ENCODE measurements around the gene CD3E.

CD3E gene

DNA sequence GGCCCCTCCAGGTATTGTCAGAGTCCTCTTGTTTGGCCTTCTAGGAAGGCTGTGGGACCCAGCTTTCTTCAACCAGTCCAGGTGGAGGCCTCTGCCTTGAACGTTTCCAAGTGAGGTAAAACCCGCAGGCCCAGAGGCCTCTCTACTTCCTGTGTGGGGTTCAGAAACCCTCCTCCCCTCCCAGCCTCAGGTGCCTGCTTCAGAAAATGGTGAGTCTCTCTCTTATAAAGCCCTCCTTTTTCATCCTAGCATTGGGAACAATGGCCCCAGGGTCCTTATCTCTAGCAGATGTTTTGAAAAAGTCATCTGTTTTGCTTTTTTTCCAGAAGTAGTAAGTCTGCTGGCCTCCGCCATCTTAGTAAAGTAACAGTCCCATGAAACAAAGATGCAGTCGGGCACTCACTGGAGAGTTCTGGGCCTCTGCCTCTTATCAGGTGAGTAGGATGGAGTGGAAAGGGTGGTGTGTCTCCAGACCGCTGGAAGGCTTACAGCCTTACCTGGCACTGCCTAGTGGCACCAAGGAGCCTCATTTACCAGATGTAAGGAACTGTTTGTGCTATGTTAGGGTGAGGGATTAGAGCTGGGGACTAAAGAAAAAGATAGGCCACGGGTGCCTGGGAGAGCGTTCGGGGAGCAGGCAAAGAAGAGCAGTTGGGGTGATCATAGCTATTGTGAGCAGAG lies at the start of gene CD3E:
TSS of gene CD3E (plus strand) at position 163 of the 681 bp plus-strand sequence. CDS start at position 386, 223 bp downstream.
- DNase-seq: no peak

DNA sequence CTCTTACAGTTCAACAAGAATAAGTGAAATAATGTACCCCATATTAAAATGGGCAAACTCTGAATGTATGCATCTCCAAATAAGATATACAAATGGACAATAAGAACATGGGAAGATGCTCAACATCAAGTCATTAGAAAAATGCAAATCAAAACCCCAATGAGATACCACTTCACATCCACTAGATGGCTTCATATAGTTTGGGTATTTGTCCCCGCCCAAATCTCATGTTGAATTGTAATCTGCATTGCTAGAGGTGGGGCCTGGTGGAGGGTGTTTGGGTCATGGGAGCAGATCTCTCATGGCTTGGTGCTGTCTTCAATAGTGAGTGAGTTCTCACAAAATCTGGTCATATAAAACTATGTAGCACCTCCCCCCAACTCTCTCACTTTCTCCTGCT lies 46.1 kb upstream of the CD3E start:
- no peak for DNase-seq

DNA sequence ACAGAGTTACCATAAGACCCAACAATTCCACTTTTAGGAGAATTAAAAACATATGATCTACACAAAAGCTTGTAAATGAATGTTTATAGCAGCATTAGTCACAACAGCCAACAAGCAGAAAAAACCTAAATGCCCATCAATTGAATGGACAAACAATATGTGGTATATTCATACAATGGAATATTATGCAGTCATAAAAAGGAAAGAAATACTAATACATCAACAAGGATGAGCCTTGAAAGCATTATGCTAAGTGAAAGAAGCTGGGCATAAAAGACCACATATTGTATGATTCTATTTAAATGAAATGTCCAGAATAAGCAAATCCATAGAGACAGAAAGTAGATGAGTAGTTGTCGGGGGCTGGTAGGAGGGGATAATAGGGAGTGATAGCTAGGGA lies 45.4 kb upstream of the CD3E start:
- no peak for DNase-seq

DNA sequence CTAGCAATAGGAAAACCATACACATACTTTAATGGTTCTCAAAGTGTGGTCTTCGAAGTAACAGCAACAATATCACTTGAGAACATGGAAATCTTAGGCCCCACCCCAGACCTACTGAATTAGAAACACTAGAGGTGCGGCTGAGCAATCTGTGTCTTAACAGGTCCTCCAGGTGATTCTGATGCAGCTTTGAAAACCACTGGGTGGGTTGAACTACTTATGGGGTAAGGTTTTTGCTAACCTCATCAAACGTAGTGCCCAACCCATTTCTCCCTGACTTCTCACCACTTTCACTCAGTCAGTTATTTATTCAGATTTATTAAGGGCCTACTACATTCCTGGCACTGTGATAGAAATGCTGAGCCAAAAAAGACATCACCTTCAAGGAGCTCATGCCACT lies 44.2 kb upstream of the CD3E start:
- no peak for DNase-seq

DNA sequence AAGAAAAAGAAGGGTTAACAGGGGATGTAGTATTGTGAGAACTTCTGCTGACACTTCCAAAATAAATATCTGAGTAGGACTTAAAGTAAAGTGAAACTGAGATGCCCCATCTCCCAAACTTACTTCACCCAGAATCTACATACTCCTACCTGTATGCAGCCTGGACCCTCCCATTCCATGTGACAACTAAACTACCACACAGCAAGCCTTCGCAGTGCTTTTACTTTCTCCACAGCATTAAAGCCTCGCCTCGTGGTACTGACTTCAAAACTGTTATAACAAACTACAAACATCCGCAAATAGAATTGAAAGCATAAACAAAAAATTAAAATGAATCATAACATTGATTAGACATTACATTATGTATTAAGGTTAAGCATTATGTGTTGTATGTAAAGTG lies 41.4 kb upstream of the CD3E start:
- DNase-seq: no peak

DNA sequence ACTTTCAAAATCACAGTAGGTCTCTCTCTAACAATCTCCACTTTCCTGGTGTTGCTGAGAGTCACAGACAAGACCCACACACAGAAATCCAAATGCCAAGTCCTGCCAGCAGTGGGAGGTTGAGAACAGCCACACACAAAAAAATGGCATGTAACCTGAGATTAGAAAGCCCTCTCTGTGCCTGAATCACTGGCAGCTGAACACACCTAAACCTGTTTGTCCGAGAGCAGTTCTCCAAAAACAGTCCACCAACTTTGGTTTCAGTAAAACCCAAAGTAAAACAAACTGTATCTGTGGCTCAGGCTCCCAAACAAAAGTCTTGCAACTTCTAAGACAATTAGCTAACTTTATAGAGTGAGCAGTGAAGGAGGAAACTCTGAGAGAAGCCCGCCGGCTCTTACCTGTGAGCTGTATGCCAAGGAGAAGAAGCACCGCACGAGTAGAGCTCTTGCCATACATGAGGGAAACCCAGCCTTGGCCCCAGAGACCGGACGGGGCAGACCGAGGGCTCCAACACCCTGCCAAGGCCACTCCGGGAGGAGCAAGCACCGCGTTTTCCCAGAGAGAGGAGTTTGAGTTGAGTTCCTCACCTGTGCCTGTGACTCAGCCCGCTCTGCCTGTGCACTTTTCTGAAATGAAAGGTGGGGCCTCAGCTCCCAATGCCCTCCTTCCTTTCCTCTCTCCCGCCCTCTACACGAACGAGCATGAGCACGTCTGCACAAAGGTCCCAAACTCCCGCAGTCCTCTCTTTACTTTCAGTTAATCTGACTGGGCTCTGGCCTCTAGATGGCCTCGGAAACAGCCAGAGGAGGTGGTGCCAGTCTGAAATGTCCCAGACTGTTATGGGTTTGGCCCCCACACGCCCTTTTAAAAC lies 40.6 kb upstream of the CD3E start, which contains the start of gene MPZL2:
TSS of gene MPZL2 (minus strand) at position 603 of the 874 bp plus-strand sequence. CDS start at position 459, 144 bp downstream.
- DNase-seq: no peak

DNA sequence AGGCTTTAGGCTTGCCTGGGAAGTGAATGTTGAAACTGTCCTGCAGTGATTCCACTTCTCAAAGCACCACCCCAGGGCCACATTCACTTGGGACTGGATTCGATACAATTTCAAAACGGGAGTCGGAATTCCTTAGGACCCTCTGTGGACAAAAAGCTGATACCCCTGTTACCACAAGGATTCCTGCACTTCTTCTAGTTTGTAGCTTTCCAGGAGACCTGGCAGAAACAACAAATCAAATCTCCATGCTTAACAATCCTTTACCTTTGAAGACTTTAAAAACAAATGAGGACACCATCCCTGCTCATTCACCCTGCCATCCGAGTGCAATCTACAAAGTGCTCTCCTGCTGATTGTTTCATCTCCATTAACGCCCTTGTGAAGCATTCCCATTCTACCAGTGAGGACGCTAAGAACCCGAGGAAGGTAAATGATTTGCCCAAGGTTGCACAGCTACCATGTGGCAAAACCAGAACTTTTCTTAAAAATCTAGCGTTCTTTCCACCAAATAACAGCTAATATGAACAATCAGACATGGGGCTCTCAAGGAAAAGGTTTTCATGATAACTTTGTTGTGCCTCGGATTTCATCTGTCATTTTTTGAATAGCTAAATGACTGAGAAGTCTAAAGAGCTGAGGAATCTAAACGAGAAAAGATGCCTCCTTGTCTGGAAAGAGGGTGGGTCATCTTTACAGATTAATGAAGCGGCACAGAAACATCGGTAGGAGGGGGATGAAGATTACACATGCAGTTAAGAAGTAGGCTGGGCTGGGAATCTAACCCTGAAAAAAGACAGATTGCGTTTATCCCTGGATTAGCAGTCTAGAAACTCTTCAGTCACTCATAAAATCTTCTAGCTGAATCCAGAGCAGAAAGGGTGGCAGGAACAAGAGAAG lies 39.7 kb upstream of the CD3E start:
- no peak for DNase-seq

DNA sequence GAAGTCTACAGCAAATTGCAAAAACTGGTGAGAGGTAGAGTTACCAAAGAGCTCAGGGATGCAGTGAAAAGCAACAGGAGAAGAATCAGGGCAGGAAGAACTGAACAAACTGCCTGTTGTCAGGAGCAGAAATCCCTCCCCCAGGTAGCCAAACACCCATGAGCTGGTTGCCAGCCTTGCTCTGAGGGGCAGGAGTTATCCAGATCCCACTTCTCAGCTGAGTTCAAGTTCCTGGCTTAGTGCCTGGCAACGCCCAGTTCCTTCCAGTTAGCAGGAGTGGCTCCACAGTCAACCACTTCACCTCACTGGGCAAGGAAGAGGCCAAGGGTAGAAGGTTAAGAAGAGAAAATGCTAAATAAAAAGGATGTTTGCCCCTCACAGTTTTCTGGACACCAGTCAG lies 38.6 kb upstream of the CD3E start:
- DNase-seq: no peak

DNA sequence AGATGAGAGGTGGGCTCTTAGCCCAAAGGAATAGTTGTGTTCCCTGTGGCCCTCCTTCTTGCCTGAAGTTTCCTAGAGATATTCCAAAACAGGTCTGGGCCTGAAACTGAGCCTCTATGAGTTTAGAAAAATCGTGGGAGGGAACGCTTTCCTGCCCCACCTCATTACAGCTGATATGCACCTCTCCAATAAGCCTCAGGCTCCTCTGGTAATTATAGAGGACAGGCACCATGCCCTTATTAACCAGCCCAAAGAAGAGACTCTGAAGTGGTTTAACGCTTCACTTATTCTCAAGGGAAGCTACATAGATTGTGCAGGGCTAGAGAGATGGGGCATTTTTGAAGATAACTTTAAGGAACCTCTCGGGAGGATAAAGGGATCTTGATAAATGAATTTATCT lies 37.0 kb upstream of the CD3E start:
- DNase-seq: no peak

DNA sequence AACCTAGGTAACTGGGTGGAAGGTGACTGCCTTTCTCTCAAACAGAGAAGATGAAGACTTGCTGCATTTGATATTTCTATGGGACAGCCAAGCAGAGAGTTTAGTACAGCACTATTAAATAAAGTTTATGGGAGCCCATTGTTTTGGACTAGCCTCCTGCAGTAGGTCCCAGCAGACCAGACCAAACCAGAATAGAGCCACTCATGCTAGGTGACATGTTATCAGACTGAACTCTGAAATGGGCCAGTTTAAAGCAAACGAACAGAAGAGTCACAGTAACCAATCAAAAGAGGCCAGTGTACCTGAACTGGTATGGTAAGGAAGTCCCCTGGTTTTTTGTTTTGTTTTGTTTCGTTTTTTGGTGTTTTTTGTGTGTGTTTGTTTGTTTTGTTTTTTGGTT lies 32.5 kb upstream of the CD3E start:
- no peak for DNase-seq

DNA sequence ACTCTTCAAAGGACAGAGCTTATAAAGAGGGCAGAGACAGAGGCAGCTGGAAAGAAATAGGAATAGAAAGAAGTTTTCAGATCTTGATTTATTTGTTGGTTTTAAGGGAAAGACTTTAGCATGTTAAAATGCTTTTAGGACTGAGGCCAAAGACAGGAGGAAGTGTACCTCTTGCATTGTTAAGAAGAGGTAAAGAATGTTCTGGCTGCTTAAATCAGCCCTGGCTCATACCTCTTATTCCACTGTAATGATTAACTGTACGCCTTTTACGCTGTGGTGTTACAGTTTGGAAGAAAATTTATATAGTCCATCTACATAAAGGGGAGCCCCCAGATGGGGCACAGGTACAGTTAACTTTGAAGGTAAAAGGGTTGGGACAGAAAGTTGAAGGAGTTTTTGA lies 30.3 kb upstream of the CD3E start:
- DNase-seq: no peak

DNA sequence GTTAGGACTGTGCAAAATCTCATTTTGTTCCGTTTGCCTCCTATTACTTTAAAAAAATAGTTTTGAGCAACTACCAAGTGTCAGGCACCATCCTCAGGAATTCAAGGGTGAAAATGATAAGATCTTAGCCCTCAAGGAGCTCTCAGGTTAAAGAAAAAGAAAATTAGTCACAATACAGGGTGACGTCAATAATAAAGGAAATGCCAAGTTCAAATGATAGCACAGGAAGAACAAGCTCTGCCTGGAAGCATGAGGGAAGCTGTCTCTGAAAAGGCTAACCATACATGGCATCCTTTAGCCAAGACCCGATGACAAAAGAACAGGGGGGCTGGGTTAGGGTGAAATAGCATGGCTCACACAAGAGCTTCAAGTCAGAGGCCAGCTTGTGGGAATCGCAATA lies 29.4 kb upstream of the CD3E start:
- DNase-seq: no peak

DNA sequence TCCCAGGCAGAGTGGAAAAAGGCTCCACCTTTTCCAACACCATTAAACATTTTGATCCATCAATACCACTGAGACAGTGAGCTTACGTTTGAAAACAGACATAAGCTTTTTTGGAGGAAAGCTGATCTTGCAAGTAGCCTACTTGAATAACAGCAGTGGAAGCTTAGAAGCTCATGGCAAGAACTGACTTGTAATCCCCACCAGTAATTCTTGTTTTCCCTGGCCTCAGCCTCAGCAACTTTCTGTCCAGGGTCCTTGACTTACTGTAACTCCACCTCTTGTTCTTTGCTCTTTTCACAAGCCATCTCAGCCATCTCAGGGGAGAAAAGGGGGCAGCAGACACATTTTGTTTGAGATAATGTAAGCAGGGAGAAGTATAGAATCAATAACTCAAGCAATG lies 28.1 kb upstream of the CD3E start:
- DNase-seq: no peak

DNA sequence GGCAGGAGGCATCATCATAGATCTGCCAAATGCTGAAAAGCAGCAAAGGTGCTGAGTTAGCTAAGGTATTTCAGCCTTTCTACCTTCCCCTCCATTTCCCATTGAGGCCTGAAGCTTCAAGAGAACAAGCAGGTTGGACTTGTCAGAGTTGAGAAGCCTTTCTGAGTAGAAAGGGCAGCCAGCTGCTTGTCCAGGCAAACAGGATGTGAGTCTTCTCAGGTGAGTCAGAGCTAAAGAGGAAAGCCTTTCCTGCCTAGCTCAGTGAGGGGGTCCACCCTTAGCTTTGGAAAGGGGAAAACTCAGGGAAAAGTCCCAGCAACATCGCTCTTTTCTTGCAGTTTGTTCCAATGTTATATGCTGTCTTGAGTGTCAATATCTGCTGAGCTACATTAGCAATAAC lies 27.2 kb upstream of the CD3E start:
- no peak for DNase-seq

DNA sequence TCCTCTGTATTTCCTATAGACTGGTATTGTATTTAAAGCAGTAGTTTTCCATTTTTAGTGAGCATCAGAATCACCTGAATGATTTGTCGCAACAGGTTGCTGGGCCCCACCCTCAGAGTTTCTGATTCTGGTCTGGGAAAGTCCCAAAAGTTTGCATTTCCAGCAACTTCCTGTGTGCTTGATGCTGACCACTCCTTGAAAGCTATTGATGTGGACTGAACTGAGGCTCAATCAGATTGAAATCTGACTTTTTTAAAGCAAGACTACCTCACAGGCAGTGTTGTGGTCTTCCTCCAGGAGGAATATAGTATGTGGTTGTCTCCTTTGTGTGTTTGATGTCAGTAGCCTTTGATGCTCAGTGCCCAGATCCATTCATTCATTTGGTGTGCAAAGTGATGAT lies 23.2 kb upstream of the CD3E start:
- no peak for DNase-seq

DNA sequence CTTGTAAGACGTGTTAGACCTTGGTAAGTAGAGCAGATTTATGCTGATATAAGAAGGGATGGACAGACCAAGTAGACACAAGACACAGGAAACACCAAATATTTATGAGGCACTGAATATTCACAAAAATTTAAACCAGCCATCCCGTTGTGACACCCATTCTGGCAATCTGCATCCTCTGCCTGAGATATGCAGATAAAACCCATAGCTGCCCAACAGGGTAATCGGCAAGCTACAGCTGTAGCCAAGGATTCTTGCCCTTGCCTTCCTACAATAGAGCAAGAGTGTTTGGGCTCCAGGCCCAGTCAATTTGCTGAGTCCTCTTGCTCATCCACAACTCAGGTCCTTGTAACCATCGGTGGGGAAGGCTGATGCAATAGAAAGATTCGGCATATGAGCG lies 21.9 kb upstream of the CD3E start:
- DNase-seq: no peak

DNA sequence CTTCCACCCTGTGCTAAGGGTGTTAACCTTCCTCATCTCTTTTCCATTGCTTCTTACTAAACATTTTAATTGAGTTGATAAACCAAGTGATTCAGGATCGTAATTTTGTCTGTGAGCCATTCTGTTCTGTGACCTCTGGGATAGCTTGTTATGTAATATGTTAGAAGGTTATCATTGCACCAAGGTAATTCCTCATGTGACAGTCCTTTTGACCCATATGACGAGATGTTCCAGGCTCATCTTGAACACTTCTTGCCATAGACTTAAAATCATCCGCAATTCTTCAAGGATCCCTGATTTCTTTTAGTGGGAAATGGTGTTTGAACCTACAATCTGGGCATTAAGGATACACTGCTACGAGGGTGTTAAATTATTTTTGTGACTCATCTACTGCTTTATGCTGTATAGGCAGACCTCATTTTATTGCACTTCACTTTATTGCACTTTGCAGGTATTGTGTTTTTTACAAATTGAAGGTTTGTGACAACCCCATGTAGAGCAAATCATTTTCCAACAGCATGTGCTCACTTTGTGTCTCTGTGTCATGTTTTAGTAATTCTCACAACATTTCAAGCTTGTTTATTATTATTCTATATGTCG lies 21.4 kb upstream of the CD3E start:
- no peak for DNase-seq

DNA sequence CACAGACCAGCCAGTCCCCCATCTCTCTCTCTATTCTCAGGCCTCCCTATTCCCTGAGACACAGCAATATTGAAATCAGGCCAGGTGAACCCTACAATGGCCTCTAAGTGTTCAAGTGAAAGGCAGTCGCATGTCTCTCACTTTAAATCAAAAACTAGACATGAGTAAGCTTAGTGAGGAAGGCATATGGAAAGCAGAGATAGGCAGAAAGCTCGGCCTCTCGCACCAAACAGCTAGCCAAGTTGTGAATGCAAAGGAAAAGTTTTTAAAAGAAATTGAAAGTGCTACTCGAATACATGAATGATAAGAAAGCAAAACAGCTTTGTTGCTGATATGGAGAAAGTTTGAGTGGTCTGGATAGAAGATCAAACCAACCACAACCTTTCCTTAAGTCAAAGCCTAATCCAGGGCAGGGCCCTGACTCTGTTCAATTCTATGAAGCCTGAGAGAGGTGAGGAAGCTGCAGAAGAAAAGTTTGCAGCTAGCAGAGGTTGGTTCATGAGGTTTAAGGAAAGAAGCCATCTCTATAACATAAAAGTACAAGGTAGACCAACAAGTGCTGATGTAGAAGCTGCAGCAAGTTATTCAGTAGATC lies 20.7 kb upstream of the CD3E start:
- no peak for DNase-seq

DNA sequence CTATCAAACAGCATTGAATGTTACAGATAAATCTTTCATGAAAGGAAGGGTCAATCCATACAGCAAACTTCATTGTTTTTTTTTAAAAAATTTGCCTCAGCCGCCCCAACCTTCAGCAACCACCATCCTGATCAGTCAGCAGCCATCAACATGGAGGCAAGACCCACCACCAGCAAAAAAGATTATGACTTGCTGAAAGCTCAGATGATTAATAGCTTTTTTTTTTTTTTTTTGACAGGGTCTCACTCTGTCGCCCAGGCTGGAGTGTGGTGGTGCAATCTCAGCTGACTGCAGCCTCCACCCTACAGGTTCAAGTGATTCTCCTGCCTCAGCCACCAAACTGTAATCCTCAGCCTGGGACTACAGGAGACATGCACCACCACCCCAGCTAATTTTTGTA lies 18.0 kb upstream of the CD3E start:
- DNase-seq: no peak

DNA sequence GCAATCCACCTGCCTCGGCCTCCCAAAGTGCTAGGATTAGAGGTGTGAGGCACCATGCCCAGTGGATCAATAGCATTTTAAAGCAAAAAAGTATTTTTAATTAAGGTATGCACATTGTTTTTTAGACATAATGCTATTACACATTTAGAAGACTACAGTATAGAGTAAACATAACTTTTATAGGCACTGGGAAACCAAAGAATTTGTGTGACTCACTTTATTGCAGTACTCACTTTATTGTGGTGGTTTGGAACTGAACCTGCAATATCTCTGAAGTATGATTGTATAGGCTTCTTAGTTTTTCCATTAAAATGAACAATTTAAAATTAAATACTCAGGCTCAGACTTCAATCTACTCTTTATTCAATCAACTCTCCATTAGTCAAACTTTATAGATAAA lies 17.5 kb upstream of the CD3E start:
- DNase-seq: no peak

DNA sequence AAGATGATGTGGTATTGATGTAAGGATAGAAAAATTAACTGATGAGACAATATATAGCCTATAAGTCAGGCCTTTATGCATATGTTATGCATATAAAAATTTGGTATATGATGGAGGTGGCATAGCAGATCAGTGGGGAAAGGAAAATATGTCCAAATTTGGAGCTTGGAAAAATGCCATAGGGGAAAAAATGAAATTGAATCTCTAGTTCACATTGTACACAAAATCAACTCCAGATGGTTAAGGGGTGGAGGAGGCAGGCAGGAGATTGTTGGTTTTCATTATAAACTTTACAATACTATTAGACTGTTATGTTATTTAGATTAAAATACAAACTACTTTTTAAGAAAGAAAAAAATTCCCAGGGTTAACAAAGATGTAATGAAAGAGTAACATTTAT lies 15.1 kb upstream of the CD3E start:
- DNase-seq: no peak

DNA sequence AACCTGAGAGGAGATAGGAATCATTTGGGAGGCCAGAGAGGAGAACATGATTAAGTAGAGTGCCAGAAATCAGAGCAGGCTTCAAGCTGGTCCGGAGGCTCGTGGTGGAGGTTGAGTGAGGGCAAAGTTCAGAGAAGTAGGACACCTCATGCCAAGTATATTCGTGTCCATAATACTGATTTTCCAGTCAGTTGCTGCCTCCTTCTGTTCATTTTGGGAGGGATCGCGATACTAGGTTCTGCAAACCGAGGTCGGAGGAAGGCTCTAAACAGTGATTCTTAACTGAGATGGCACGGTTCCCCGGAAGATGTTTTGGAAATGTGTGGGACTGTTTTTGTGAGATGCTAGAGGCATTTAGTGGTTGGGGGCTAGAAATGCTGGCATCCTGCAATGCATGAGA lies 13.6 kb upstream of the CD3E start:
- DNase-seq: no peak

Data from SHP77 treated with DMSO at 0.1 percent for 48 hours (cell line).